H1 (cell line): ENCODE measurements around the gene GIPC1. TPM values are rescaled to one million over a fixed set of nuclear protein-coding genes. Genes with fewer than 3 reads are reported as not detected.

ENCODE experiments used
- TAF1 ChIP-seq: IDR thresholded peaks from 2 replicates; pipeline ENCODE4 v1.6.1; 2011; ENCODE audit warnings: mild to moderate bottlenecking, low read depth, low read length
- polyA plus RNA-seq, 7 experiments: library from polyadenylated mRNA; depleted of rRNA in 3 of 7; stranded (reverse) in 5 of 7; unstranded in 2 of 7; fragments of >200 nt in 5 of 7; fragments of 200-250 nt in 2 of 7; gene quantifications; 1 replicate in 5 of 7; 2 replicates in 1 of 7; 4 replicates in 1 of 7; pipeline versions ENCODE4 v1.2.1 to v1.2.3, GENCODE V29; 2011 to 2013; ENCODE audit warnings: missing spikeins in 2 of 7, mixed read lengths in 2 of 7
- total RNA-seq: library from RNA; stranded (reverse); fragmentation: NEBNext Ultra II Directional; extraction: Animal tissue kit (Norgen Biotek cat#: 25700); gene quantifications from 2 replicates; pipeline ENCODE4 v1.2.1, GENCODE V29; 2021

GIPC1 gene
- total and polyA plus RNA-seq, 2 of the 8 experiments (the other 6 are each of a cell fraction or from before 2014, with no cell fraction given): 65.6 to 72.0 TPM

GRCh38 chr19:14517840-14518505 is 22.0 kb upstream of the GIPC1 start, which contains the start of gene DNAJB1 (continued):
- TF ChIP-seq TAF1: peak; percentile 79
- TF ChIP-seq, all 59 proteins: peak for 9
